Stimulated activated CD4-positive, alpha-beta T cell treated with anti-CD3 and anti-CD28 coated beads, Interleukin-2, amount 100 ng/mL, for 4 hours (primary cell): Measurements from ENCODE around the gene EHMT1.

ENCODE experiments used
- DNase-seq: peaks from one replicate; pipeline ENCODE4 v3.0.0-alpha.2; 2020; ENCODE audit warnings: low read depth

The EHMT1 gene

DNA sequence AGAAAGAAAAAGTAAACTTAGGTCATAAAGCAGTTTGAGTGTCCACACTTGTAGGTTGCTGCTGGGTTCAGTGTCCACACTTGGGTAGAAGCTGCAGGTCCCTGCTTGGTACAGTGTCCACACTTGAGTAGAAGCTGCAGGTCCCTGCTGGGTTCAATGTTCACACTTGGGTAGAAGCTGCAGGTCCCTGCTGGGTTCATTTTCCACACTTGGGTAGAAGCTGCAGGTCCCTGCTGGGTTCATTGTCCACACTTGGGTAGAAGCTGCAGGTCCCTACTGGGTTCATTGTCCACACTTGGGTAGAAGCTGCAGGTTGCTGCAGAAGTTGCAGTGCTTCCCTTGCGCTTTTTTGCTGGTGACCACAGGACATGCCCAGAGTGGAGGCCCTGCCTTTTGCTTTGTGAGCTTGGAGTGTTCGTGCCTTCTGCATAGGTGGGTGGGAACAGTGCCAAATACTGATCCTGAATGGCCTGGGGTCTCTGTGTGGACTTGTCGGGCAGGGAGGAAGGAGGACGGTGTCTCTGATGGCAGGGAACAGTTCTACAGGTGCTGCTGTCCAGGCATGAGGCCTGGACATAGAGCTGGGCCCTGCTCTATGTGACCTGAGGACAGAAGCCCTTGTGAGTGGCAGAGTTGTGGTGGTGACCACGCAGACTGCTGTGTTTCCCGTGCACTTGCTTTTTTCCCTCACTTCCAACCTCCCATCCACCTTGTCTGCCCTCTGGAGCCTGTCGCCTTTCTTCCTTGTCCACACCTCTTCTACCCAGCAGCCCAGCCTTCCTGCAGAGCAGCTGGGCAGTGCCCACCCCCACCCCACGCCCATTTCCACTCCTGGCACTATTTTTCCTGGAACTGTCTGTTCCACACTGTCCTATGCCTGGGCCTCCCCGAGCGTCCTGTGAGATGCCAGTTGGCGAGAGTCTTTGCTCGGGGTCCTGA lies 120.8 kb downstream of the EHMT1 start:
- no peak for DNase-seq

GRCh38 chr9:137740312-137740711 lies 121.5 kb downstream of the EHMT1 start:
- DNase-seq, result no peak

GRCh38 chr9:137741330-137741729 lies 122.5 kb downstream of the EHMT1 start:
- no peak for DNase-seq

- no peak for DNase-seq
Measured at GRCh38 chr9:137742698-137743097, 123.9 kb downstream of the EHMT1 start.

DNA sequence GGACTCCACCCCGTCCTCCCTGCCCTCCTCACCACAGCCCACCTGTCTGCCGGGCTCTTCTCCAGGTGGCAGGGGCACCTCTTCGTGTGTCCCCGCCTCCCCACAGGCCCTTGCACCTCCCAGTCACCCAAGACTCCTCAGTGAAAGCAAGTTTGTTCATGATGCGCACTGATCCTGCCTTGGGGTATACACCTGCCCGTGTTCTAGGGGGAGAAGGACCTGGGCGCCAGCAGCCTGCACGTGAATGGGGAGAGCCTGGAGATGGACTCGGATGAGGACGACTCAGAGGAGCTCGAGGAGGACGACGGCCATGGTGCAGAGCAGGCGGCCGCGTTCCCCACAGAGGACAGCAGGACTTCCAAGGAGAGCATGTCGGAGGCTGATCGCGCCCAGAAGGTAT lies 124.9 kb downstream of the EHMT1 start:
- no peak for DNase-seq

- no peak for DNase-seq
Measured at GRCh38 chr9:137744632-137745183, 125.9 kb downstream of the EHMT1 start.

DNA sequence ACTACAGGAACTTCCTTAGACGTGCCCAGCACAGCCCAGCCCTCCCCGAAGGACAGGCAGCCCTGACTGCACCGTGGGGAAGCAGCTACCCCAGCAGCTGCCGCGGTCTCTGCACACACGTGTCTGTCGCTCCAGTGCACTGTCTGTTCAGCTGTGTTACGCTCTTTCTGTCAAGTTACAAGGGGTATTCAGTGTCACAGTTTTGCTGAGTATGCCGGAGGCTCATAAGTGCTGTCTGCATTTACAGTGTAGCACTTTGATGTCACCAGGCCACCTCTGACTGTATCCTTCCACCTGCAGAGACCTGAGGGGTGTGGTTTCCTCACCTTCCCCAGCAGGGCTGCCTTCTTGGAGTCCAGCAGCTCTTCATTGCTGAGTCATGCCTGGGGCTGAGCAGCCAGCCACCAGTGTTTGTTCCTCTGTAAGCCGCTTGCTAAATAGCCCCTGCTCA lies 126.8 kb downstream of the EHMT1 start:
- DNase-seq, result no peak

GRCh38 chr9:137748311-137748710 lies 129.5 kb downstream of the EHMT1 start:
- no peak for DNase-seq

- no peak for DNase-seq
Measured at GRCh38 chr9:137748741-137749140, 129.9 kb downstream of the EHMT1 start.

GRCh38 chr9:137749511-137749910 lies 130.7 kb downstream of the EHMT1 start:
- DNase-seq, result no peak

GRCh38 chr9:137750007-137750406 lies 131.2 kb downstream of the EHMT1 start:
- DNase-seq, result no peak

- DNase-seq, result no peak
Measured at GRCh38 chr9:137750566-137750965, 131.8 kb downstream of the EHMT1 start.

GRCh38 chr9:137751616-137752015 lies 132.8 kb downstream of the EHMT1 start:
- no peak for DNase-seq

GRCh38 chr9:137752426-137752825 lies 133.6 kb downstream of the EHMT1 start:
- no peak for DNase-seq

DNA sequence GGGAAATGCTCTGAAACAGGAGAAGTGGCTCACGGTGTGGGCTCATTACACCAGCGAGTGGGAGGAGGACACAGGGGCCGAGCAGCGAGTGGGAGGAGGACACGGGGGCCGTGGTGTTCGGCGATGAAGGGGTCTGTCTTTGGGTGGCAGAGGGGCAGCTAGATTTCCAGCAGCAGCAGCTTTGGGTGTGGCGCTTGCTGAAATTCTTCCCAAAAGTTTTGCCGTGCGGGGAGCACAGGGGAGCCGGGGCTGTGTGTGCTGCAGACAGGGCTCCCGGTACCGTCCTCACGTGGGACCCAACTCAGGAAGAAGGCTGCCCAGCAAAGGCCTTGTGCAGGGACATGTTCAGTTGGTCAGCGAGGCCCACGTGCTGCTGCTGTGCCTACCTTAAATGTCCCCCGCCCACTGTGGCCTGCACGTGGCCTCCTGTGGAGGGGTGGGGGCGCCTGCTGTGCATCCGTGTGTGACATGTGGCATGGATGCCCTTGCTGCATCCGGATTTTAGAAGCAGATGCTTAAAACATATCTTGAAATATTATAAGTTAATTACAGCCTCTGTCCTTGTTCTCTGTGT lies 134.5 kb downstream of the EHMT1 start:
- no peak for DNase-seq

DNA sequence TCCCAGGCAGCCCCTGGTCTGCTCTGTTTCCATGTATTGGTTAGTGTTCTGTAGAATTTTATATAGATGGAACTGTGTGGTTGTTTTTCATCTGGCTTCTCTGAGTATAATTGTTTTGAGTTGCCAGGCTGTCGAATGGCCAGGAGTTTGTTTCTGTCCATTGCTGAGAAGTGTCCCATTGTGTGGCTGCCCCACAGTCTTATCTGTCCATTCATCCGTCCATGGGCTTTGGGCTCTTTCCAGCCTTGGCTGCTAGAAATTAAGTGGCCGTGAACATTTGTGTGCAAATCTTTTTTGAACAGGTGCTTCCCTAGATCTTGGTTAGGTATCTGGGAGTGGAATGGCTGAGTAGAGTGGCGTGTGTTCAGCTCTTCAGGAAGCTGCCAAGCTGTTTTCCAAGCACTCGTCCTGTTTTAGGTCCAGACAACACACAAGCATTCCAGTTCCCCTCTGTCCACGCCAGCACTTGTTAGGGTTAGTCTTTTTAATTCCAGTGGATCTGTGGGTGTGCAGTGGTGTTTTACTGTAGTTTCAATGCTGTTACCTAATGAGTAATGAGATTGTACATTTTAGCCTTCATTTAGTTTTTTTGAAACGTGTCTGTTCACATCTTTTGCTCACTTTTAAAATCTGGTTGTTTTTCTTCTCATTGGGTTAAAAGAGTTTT lies 136.6 kb downstream of the EHMT1 start:
- no peak for DNase-seq

- DNase-seq, result no peak
Measured at GRCh38 chr9:137756045-137756744, 137.4 kb downstream of the EHMT1 start.

GRCh38 chr9:137757139-137757538 lies 138.3 kb downstream of the EHMT1 start:
- DNase-seq, result no peak

- DNase-seq, result no peak
Measured at GRCh38 chr9:137757613-137758029, 138.8 kb downstream of the EHMT1 start.

GRCh38 chr9:137758067-137758466 lies 139.3 kb downstream of the EHMT1 start:
- no peak for DNase-seq

DNA sequence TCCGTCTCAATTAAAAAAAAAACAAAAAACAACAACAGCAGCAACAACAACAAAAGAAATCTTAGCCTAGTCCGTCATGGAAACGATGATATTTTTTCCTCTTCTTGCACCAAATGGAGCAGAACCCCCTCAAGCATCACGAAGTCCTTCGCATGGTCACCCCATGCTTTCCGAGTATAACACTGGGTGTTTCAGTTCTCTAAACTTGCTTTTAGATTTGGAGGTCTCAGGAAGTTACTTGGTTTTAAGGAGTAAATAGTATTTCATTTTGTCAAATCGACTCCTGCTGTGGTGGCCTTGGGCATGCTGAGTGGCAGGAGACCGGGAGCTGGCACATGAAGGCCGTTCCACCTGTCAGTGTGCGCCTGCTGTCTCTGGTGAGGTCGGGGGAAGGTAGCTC lies 140.3 kb downstream of the EHMT1 start:
- DNase-seq, result no peak
